ENCODE measurements around the gene NGB.

The NGB gene

GRCh38 chr14:77258566-77258965 is 12.4 kb downstream of the NGB start:
- no peak for TF ChIP-seq CTCF (conservative IDR thresholded peaks at IDR 0.05; ENCODE audit: low read depth, low read length)
- no peak overlapping the region for H3K4me3 ChIP-seq (ENCODE audit: low read length)
- DNase-seq (ENCODE audit: low read depth): no peak

- DNase-seq (ENCODE audit: low read depth): no peak
- H3K4me3 ChIP-seq (ENCODE audit: low read length): no peak overlapping the region
- TF ChIP-seq CTCF (conservative IDR thresholded peaks at IDR 0.05; ENCODE audit: low read depth, low read length): no peak
These were observed 13.3 kb downstream of the NGB start for GRCh38 chr14:77257700-77258099.

DNA sequence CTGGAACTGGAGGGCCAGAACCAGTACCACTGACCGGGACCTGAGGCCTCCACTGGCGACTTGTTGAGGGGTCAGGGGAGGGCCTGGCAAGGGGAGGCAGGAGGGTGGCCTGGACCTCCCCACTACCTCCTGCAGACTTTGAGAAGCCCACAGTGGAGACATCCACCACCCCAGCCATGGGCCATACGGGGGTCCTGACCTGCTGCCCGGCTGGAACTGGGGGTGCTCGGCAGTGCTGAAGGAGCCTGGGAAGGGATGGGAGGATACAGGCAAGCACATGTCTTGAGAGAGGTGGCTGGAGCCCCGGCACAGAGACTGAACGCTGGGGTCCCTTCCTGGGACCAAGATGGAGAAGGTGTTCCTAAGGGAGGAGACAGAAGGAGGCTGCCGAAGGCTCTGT is 14.3 kb downstream of the NGB start:
- H3K4me3 ChIP-seq (ENCODE audit: low read length): no peak overlapping the region
- TF ChIP-seq CTCF (conservative IDR thresholded peaks at IDR 0.05; ENCODE audit: low read depth, low read length): no peak
- no peak for DNase-seq (ENCODE audit: low read depth)

GRCh38 chr14:77253333-77254190 is 17.4 kb downstream of the NGB start:
- DNase-seq (ENCODE audit: low read depth): no peak
- no peak overlapping the region for H3K4me3 ChIP-seq (ENCODE audit: low read length)
- no peak for TF ChIP-seq CTCF (conservative IDR thresholded peaks at IDR 0.05; ENCODE audit: low read depth, low read length)

GRCh38 chr14:77251870-77252269 is 19.1 kb downstream of the NGB start:
- TF ChIP-seq CTCF (conservative IDR thresholded peaks at IDR 0.05; ENCODE audit: low read depth, low read length): no peak
- DNase-seq (ENCODE audit: low read depth): no peak
- no peak overlapping the region for H3K4me3 ChIP-seq (ENCODE audit: low read length)

DNA sequence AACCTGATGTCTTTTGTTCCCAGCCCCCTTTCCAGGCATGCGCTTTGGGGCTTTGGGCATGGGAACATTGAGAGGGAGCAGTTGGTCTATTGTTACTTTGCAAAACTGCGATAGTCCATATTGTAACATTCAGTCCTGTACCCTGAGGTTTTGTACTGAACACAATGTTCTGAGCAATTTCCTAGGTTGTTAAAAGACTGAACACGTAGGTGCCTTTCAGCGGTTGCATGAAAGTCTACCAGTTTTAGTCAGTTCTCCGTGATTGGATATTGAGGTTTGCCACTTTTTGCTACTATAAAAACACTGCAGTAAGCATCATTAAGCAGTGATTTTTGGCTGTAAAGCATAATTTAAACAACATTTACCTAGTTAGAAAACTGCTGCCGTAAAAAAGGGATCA is 20.1 kb downstream of the NGB start:
- no peak for TF ChIP-seq CTCF (conservative IDR thresholded peaks at IDR 0.05; ENCODE audit: low read depth, low read length)
- no peak for DNase-seq (ENCODE audit: low read depth)
- no peak overlapping the region for H3K4me3 ChIP-seq (ENCODE audit: low read length)

DNA sequence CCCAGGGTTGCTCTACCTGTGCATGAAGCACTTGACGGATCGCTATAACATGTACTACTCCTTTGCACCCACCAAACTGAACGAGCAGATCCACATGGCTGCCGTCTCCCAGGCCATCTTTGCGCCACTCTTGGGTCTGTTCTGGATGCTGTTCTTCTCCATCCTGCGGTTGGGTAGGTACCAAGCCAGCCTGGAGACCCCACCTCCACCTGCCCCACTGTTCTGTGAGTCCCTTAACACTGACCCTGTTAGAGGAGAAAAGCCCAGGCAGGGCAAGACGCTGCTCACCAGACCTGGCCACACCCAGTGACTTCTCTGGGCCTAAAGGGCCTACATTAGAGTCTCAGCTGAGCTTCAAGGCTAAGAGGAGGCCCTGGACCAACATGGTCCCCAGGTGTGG is 21.7 kb downstream of the NGB start:
- no peak overlapping the region for H3K4me3 ChIP-seq (ENCODE audit: low read length)
- TF ChIP-seq CTCF (conservative IDR thresholded peaks at IDR 0.05; ENCODE audit: low read depth, low read length): no peak
- DNase-seq (ENCODE audit: low read depth): no peak
